GM10266 (cell line): ENCODE measurements around the gene CACNA1D.
"Not testable (repeated sequence)": the region's sequence is repeated elsewhere in the genome, so short reads cannot be mapped to it uniquely, and the experiment has no call there.

Experiments used
- DNase-seq: peaks from one replicate; pipeline ENCODE4 v3.0.0; 2012; ENCODE audit errors: extremely low spot score
- CTCF ChIP-seq: IDR thresholded peaks from 2 replicates; pipeline ENCODE4 v1.5.1; 2012; ENCODE audit warnings: mild to moderate bottlenecking, low read depth; ENCODE audit not compliant: control insufficient read depth, insufficient read depth; ENCODE audit errors: missing control alignments

CACNA1D gene

GRCh38 chr3:53650424-53650823, 156.0 kb downstream of the CACNA1D start:
- DNase-seq, result peak; percentile 28

GRCh38 chr3:53650928-53651661, 156.7 kb downstream of the CACNA1D start:
- DNase-seq, result no peak
- TF ChIP-seq CTCF, result no peak

More at GRCh38 chr3:53650424-53650823, 156.0 kb downstream of the CACNA1D start:
- no peak for TF ChIP-seq CTCF

- no peak for DNase-seq
- TF ChIP-seq CTCF, result no peak
Measured at GRCh38 chr3:53651927-53652326, 157.5 kb downstream of the CACNA1D start.

GRCh38 chr3:53657651-53658050, 163.2 kb downstream of the CACNA1D start:
- no peak for TF ChIP-seq CTCF
- no peak for DNase-seq

- no peak for TF ChIP-seq CTCF
- DNase-seq, result no peak
Measured at GRCh38 chr3:53658613-53659193, 164.3 kb downstream of the CACNA1D start.

- TF ChIP-seq CTCF, result no peak
- no peak for DNase-seq
Measured at GRCh38 chr3:53659996-53660395, 165.6 kb downstream of the CACNA1D start.

GRCh38 chr3:53661480-53661879, 167.1 kb downstream of the CACNA1D start:
- TF ChIP-seq CTCF, result no peak
- DNase-seq, result no peak

GRCh38 chr3:53664812-53665211, 170.4 kb downstream of the CACNA1D start:
- DNase-seq, result not testable (repeated sequence)
